Measurements from ENCODE around the gene UTS2B. TPM values are rescaled to one million over a fixed set of nuclear protein-coding genes. Genes with fewer than 3 reads are reported as not detected.

Gene UTS2B
- total RNA-seq, 1 donor from 2014 or later: 0.70 TPM

GRCh38 chr3:191331388-191331787 is 1.1 kb upstream of the UTS2B start:
- no peak for DNase-seq (ENCODE audit: low read depth, low spot score)
- Mint-ChIP-seq H3K4me3 (peak overlapping the region; percentile 94), H3K27me3 (ENCODE audit: low read depth) (no peaks in the 10 kb centered on the region), H3K27ac (ENCODE audit: unreplicated experiment) (peak overlapping the region; percentile 95), H3K9me3 (no peaks in the 10 kb centered on the region), H3K36me3 (ENCODE audit: low read depth) (no peaks in the 10 kb centered on the region), H3K4me1 (peaks cover 49% of the 10 kb centered on the region)
- TF ChIP-seq, protein P1, sequence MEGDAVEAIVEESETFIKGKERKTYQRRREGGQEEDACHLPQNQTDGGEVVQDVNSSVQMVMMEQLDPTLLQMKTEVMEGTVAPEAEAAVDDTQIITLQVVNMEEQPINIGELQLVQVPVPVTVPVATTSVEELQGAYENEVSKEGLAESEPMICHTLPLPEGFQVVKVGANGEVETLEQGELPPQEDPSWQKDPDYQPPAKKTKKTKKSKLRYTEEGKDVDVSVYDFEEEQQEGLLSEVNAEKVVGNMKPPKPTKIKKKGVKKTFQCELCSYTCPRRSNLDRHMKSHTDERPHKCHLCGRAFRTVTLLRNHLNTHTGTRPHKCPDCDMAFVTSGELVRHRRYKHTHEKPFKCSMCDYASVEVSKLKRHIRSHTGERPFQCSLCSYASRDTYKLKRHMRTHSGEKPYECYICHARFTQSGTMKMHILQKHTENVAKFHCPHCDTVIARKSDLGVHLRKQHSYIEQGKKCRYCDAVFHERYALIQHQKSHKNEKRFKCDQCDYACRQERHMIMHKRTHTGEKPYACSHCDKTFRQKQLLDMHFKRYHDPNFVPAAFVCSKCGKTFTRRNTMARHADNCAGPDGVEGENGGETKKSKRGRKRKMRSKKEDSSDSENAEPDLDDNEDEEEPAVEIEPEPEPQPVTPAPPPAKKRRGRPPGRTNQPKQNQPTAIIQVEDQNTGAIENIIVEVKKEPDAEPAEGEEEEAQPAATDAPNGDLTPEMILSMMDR (conservative IDR thresholded peaks at IDR 0.05): no peak

- Mint-ChIP-seq H3K9me3 (no peaks in the 10 kb centered on the region), H3K27ac (ENCODE audit: unreplicated experiment) (peak overlapping the region; percentile 95), H3K4me3 (peak overlapping the region; percentile 94), H3K36me3 (ENCODE audit: low read depth) (no peaks in the 10 kb centered on the region), H3K27me3 (ENCODE audit: low read depth) (no peaks in the 10 kb centered on the region), H3K4me1 (peaks cover 49% of the 10 kb centered on the region)
- no peak for DNase-seq (ENCODE audit: low read depth, low spot score)
- TF ChIP-seq, protein P1 (conservative IDR thresholded peaks at IDR 0.05): no peak
These were observed 263 bp upstream of the UTS2B start for GRCh38 chr3:191330530-191331048.

GRCh38 chr3:191328962-191329653 is 1.2 kb downstream of the UTS2B start, which contains the start of gene CCDC50:
Gene CCDC50 (plus strand): TSS chr3:191329394. CDS start chr3:191329675, 281 bp downstream.
- Mint-ChIP-seq H3K9me3 (no peaks in the 10 kb centered on the region), H3K36me3 (ENCODE audit: low read depth) (no peaks in the 10 kb centered on the region), H3K4me1 (peaks cover 42% of the 10 kb centered on the region), H3K27ac (ENCODE audit: unreplicated experiment) (peak within 1 kb of the TSS; percentile 95), H3K4me3 (peak within 1 kb of the TSS; percentile 94), H3K27me3 (ENCODE audit: low read depth) (no peaks in the 10 kb centered on the region)
- TF ChIP-seq, protein P1 (conservative IDR thresholded peaks at IDR 0.05): peak; percentile 31
- DNase-seq (ENCODE audit: low read depth, low spot score): peak; percentile 72

GRCh38 chr3:191328383-191328961 is 1.9 kb downstream of the UTS2B start:
- peaks cover 2% of the 10 kb centered on the region for H3K9me3 Mint-ChIP-seq
- TF ChIP-seq, protein P1 (conservative IDR thresholded peaks at IDR 0.05): no peak
- peak overlapping the region; percentile 88 for H3K4me3 Mint-ChIP-seq
- no peaks in the 10 kb centered on the region for H3K36me3 Mint-ChIP-seq (ENCODE audit: low read depth)
- H3K4me1 Mint-ChIP-seq: peaks cover 40% of the 10 kb centered on the region
- H3K27ac Mint-ChIP-seq (ENCODE audit: unreplicated experiment): peak overlapping the region; percentile 53
- no peaks in the 10 kb centered on the region for H3K27me3 Mint-ChIP-seq (ENCODE audit: low read depth)
- peak; percentile 1 for DNase-seq (ENCODE audit: low read depth, low spot score)

GRCh38 chr3:191327526-191327925 is 2.8 kb downstream of the UTS2B start:
- peaks cover 4% of the 10 kb centered on the region for H3K9me3 Mint-ChIP-seq
- TF ChIP-seq, protein P1 (conservative IDR thresholded peaks at IDR 0.05): no peak

More at GRCh38 chr3:191327526-191327925, 2.8 kb downstream of the UTS2B start:
- H3K4me3 Mint-ChIP-seq: peak overlapping the region; percentile 88
- no peaks in the 10 kb centered on the region for H3K27me3 Mint-ChIP-seq (ENCODE audit: low read depth)
- peak overlapping the region; percentile 39 for H3K27ac Mint-ChIP-seq (ENCODE audit: unreplicated experiment)
- H3K36me3 Mint-ChIP-seq (ENCODE audit: low read depth): no peaks in the 10 kb centered on the region
- peaks cover 35% of the 10 kb centered on the region for H3K4me1 Mint-ChIP-seq
- no peak for DNase-seq (ENCODE audit: low read depth, low spot score)

Data from neural crest cell (in vitro differentiated cells).